Measurements from ENCODE around the gene CTNNA3. TPM values are rescaled to one million over a fixed set of nuclear protein-coding genes. Genes with fewer than 3 reads are reported as not detected.
A peak's percentile ranks its signal among the peaks of the same experiment; 100 is the strongest.
"Not testable (repeated sequence)": the region's sequence is repeated elsewhere in the genome, so short reads cannot be mapped to it uniquely, and the experiment has no call there.

CTNNA3 gene
- total and polyA plus RNA-seq, 2 donors from 2014 or later, result 0.45 to 0.72 TPM

GRCh38 chr10:66337211-66337610, 1358.8 kb downstream of the CTNNA3 start:
- Histone ChIP-seq H3K9me3 (ENCODE audit: control insufficient read depth in 2 of 3, insufficient read depth in 1 of 3, low read length in 3 of 3) (no peaks in the 10 kb centered on the region), H3K4me1 (ENCODE audit: control insufficient read depth in 2 of 3, insufficient read depth in 2 of 3, low read depth in 1 of 3, low read length in 3 of 3) (no peaks in the 10 kb centered on the region), H3K27ac (ENCODE audit: low read depth in 2 of 2, low read length in 2 of 2) (no peak overlapping the region), H3K36me3 (ENCODE audit: control insufficient read depth in 2 of 3, insufficient read depth in 3 of 3, low read length in 3 of 3) (no peaks in the 10 kb centered on the region), H3K9ac (ENCODE audit: low read length in 3 of 3) (no peak overlapping the region), H3K4me3 (ENCODE audit: low read length in 3 of 3) (no peak overlapping the region), H3K27me3 (ENCODE audit: control insufficient read depth, insufficient read depth, low read length) (no peaks in the 10 kb centered on the region)
- no peak for DNase-seq
- no peak for TF ChIP-seq CTCF (IDR thresholded peaks at IDR 0.05; ENCODE audit: borderline replicate concordance, extremely low read depth, insufficient read depth)
- no peak for FAIRE-seq
- intact Hi-C loops (cut with DNase I), result no loop called here

- Histone ChIP-seq H3K36me3 (ENCODE audit: control insufficient read depth in 2 of 3, insufficient read depth in 3 of 3, low read length in 3 of 3) (no peaks in the 10 kb centered on the region), H3K4me3 (ENCODE audit: low read length in 3 of 3) (no peak overlapping the region), H3K4me1 (ENCODE audit: control insufficient read depth in 2 of 3, insufficient read depth in 2 of 3, low read depth in 1 of 3, low read length in 3 of 3) (no peaks in the 10 kb centered on the region), H3K27me3 (ENCODE audit: control insufficient read depth, insufficient read depth, low read length) (no peaks in the 10 kb centered on the region), H3K9me3 (ENCODE audit: control insufficient read depth in 2 of 3, insufficient read depth in 1 of 3, low read length in 3 of 3) (no peaks in the 10 kb centered on the region), H3K27ac (ENCODE audit: low read depth in 2 of 2, low read length in 2 of 2) (no peak overlapping the region), H3K9ac (ENCODE audit: low read length in 3 of 3) (no peak overlapping the region)
- TF ChIP-seq CTCF (IDR thresholded peaks at IDR 0.05; ENCODE audit: borderline replicate concordance, extremely low read depth, insufficient read depth), result no peak
- intact Hi-C loops (cut with DNase I), result no loop called here
- no peak for FAIRE-seq
- DNase-seq, result no peak
Measured at GRCh38 chr10:66336791-66337190, 1359.2 kb downstream of the CTNNA3 start.

- H3K9ac ChIP-seq (ENCODE audit: low read length in 3 of 3); H3K27ac ChIP-seq (ENCODE audit: low read depth in 2 of 2, low read length in 2 of 2); intact Hi-C loops (cut with DNase I); H3K27me3 ChIP-seq (ENCODE audit: control insufficient read depth, insufficient read depth, low read length); H3K4me1 ChIP-seq (ENCODE audit: control insufficient read depth in 2 of 3, insufficient read depth in 2 of 3, low read depth in 1 of 3, low read length in 3 of 3); H3K36me3 ChIP-seq (ENCODE audit: control insufficient read depth in 2 of 3, insufficient read depth in 3 of 3, low read length in 3 of 3); H3K4me3 ChIP-seq (ENCODE audit: low read length in 3 of 3); FAIRE-seq; H3K9me3 ChIP-seq (ENCODE audit: control insufficient read depth in 2 of 3, insufficient read depth in 1 of 3, low read length in 3 of 3): not testable (repeated sequence)
- peak in 1 of 5 donors; percentile 63 for DNase-seq
Measured at GRCh38 chr10:66335753-66336152, 1360.2 kb downstream of the CTNNA3 start.

GRCh38 chr10:66329147-66329546, 1366.8 kb downstream of the CTNNA3 start:
- Histone ChIP-seq H3K9me3 (ENCODE audit: control insufficient read depth in 2 of 3, insufficient read depth in 1 of 3, low read length in 3 of 3) (no peaks in the 10 kb centered on the region), H3K27ac (ENCODE audit: low read depth in 2 of 2, low read length in 2 of 2) (no peak overlapping the region), H3K4me3 (ENCODE audit: low read length in 3 of 3) (no peak overlapping the region), H3K27me3 (ENCODE audit: control insufficient read depth, insufficient read depth, low read length) (no peaks in the 10 kb centered on the region), H3K9ac (ENCODE audit: low read length in 3 of 3) (no peak overlapping the region), H3K4me1 (ENCODE audit: control insufficient read depth in 2 of 3, insufficient read depth in 2 of 3, low read depth in 1 of 3, low read length in 3 of 3) (no peaks in the 10 kb centered on the region), H3K36me3 (ENCODE audit: control insufficient read depth in 2 of 3, insufficient read depth in 3 of 3, low read length in 3 of 3) (no peaks in the 10 kb centered on the region)
- no peak for TF ChIP-seq CTCF (IDR thresholded peaks at IDR 0.05; ENCODE audit: borderline replicate concordance, extremely low read depth, insufficient read depth)
- FAIRE-seq (no peak), DNase-seq (no peak)
- intact Hi-C loops (cut with DNase I), result no loop called here

All from kidney (tissue), 14 donors.